IMR-90 (cell line): ENCODE data around the gene CDH13. TPM values are rescaled to one million over a fixed set of nuclear protein-coding genes. Genes with fewer than 3 reads are reported as not detected.

ENCODE experiments used
- ATAC-seq: fragments of 200-7000 bp; cut with Tn5 transposase; 2 replicates; pipeline ENCODE4 v1.9.1; 2020; ENCODE audit warnings: low read depth, mild to moderate bottlenecking, moderate library complexity
- BruUV-seq: library from RNA; stranded (reverse); fragments of 400-500 nt; replicated peaks from 2 replicates; lab custom pipeline; 2021; lab: Mats Ljungman, UMichigan
- CTCF ChIA-PET: fragments of 300-600 bp; formaldehyde crosslinking; extraction: SDS; loops from one replicate; lab custom pipeline; 2021; ENCODE audit warnings: antibody characterized with exemption; lab: Yijun Ruan, JAX
- POLR2A ChIA-PET: fragments of 300-600 bp; sonication (Branson Sonifier 250); formaldehyde crosslinking; loops from one replicate; lab custom pipeline; 2022; ENCODE audit warnings: antibody characterized with exemption; ENCODE audit not compliant: unreplicated experiment; lab: Charles Lee
- DNase-seq: peaks from one replicate; pipeline ENCODE4 v3.0.0; 2013
- H2AFZ ChIP-seq: replicated peaks from 2 replicates; pipeline ENCODE3; 2013; ENCODE audit warnings: low read length, mild to moderate bottlenecking; ENCODE audit not compliant: poor library complexity
- H2AK5ac ChIP-seq: 2 replicates; pipeline ENCODE4 v1.6.1; 2013; ENCODE audit warnings: low read depth, low read length, inconsistent platforms
- H2AK9ac ChIP-seq: replicated peaks from 2 replicates; pipeline ENCODE3; 2013; ENCODE audit warnings: mild to moderate bottlenecking, low read depth, low read length, moderate library complexity; ENCODE audit not compliant: poor library complexity
- H2BK120ac ChIP-seq: 2 replicates; pipeline ENCODE4 v1.6.1; 2013; ENCODE audit warnings: low read depth, low read length, inconsistent platforms
- H2BK15ac ChIP-seq: 3 replicates; pipeline ENCODE4 v1.6.1; 2013; ENCODE audit warnings: low read depth, low read length, inconsistent platforms
- H2BK20ac ChIP-seq: 2 replicates; pipeline ENCODE4 v1.6.1; 2013; ENCODE audit warnings: low read depth, mild to moderate bottlenecking, inconsistent platforms, low read length, moderate library complexity
- H2BK5ac ChIP-seq: 2 replicates; pipeline ENCODE4 v1.6.1; 2013; ENCODE audit warnings: mild to moderate bottlenecking, low read depth, low read length, inconsistent platforms; ENCODE audit not compliant: poor library complexity, severe bottlenecking
- H3K14ac ChIP-seq: replicated peaks from 2 replicates; pipeline ENCODE4 v1.6.1; 2013; ENCODE audit warnings: low read depth, low read length, inconsistent platforms
- H3K18ac ChIP-seq: 2 replicates; pipeline ENCODE4 v1.6.1; 2013; ENCODE audit warnings: low read depth, low read length, control low read depth
- H3K23ac ChIP-seq: 2 replicates; pipeline ENCODE4 v1.6.1; 2013; ENCODE audit warnings: low read depth, low read length, inconsistent platforms
- H3K27ac ChIP-seq: 2 replicates; pipeline ENCODE4 v1.5.1; 2013; ENCODE audit warnings: mild to moderate bottlenecking, control low read depth, low read length; ENCODE audit not compliant: insufficient read depth
- H3K27me3 ChIP-seq: 2 replicates; pipeline ENCODE4 v1.6.1; 2013; ENCODE audit warnings: low read length; ENCODE audit not compliant: control insufficient read depth, insufficient read depth
- H3K36me3 ChIP-seq: 2 replicates; pipeline ENCODE4 v1.6.1; 2013; ENCODE audit warnings: low read length, mixed read lengths; ENCODE audit not compliant: control insufficient read depth, insufficient read depth
- H3K4ac ChIP-seq: 2 replicates; pipeline ENCODE4 v1.6.1; 2013; ENCODE audit warnings: low read depth, low read length, inconsistent platforms
- H3K4me1 ChIP-seq: 2 replicates; pipeline ENCODE4 v1.6.1; 2013; ENCODE audit warnings: low read length, mixed read lengths; ENCODE audit not compliant: control insufficient read depth, insufficient read depth
- H3K4me2 ChIP-seq: 2 replicates; pipeline ENCODE4 v1.6.1; 2013; ENCODE audit warnings: low read depth, mild to moderate bottlenecking, control low read depth, low read length, moderate library complexity
- H3K4me3 ChIP-seq: 2 replicates; pipeline ENCODE4 v1.5.1; 2013; ENCODE audit warnings: low read depth, mild to moderate bottlenecking, control low read depth, low read length, moderate library complexity; ENCODE audit not compliant: insufficient read depth
- H3K56ac ChIP-seq: 2 replicates; pipeline ENCODE4 v1.6.1; 2013; ENCODE audit warnings: low read length, inconsistent platforms; ENCODE audit not compliant: insufficient read depth; ENCODE audit errors: extremely low read depth
- H3K79me1 ChIP-seq, 2 experiments: 2 replicates each; pipeline ENCODE4 v1.6.1; 2013; ENCODE audit warnings: low read length in 2 of 2, inconsistent platforms in 1 of 2, low read depth in 1 of 2
- H3K9ac ChIP-seq: 2 replicates; pipeline ENCODE4 v1.6.1; 2013; ENCODE audit warnings: low read depth, low read length, control low read depth
- H3K9me1 ChIP-seq: 2 replicates; pipeline ENCODE4 v1.6.1; 2013; ENCODE audit warnings: low read length, inconsistent platforms; ENCODE audit not compliant: insufficient read depth
- H3K9me3 ChIP-seq: 2 replicates; pipeline ENCODE4 v1.6.1; 2013; ENCODE audit warnings: low read length; ENCODE audit not compliant: control insufficient read depth, insufficient read depth
- H4K20me1 ChIP-seq: 2 replicates; pipeline ENCODE4 v1.6.1; 2013; ENCODE audit warnings: low read length, inconsistent platforms; ENCODE audit not compliant: insufficient read depth
- H4K5ac ChIP-seq: 2 replicates; pipeline ENCODE4 v1.6.1; 2013; ENCODE audit warnings: mild to moderate bottlenecking, low read depth, low read length, control low read depth
- H4K8ac ChIP-seq, 2 experiments: 2 replicates each; pipeline ENCODE4 v1.6.1; 2013; ENCODE audit warnings: low read depth in 2 of 2, low read length in 2 of 2, control low read depth in 1 of 2, inconsistent platforms in 1 of 2
- H4K91ac ChIP-seq: 2 replicates; pipeline ENCODE4 v1.6.1; 2013; ENCODE audit warnings: low read depth, low read length, inconsistent platforms; ENCODE audit not compliant: insufficient read depth
- BHLHE40 ChIP-seq: fragments of 150-350 bp; IDR thresholded peaks from 2 replicates; pipeline ENCODE4 v1.6.1; 2016; ENCODE audit warnings: mild to moderate bottlenecking, low read depth, low read length
- CEBPB ChIP-seq: IDR thresholded peaks from 2 replicates; pipeline ENCODE4 v1.6.1; 2012; ENCODE audit warnings: low read depth, low read length, improper control_type of control experiment
- CHD1 ChIP-seq: IDR thresholded peaks from 2 replicates; pipeline ENCODE4 v1.6.1; 2012; ENCODE audit warnings: low read depth, low read length, improper control_type of control experiment
- CTCF ChIP-seq: conservative IDR thresholded peaks from 2 replicates; pipeline ENCODE4 v1.5.1; 2012; ENCODE audit warnings: mild to moderate bottlenecking, low read depth, low read length, improper control_type of control experiment
- FOS ChIP-seq: fragments of 150-350 bp; IDR thresholded peaks from 2 replicates; pipeline ENCODE4 v1.6.1; 2016; ENCODE audit warnings: low read depth, low read length
- MAFK ChIP-seq: IDR thresholded peaks from 2 replicates; pipeline ENCODE4 v1.6.1; 2012; ENCODE audit warnings: low read depth, low read length, improper control_type of control experiment
- MAZ ChIP-seq: IDR thresholded peaks from 2 replicates; pipeline ENCODE4 v1.6.1; 2012; ENCODE audit warnings: low read depth, mild to moderate bottlenecking, low read length, improper control_type of control experiment, moderate library complexity, borderline replicate concordance
- MXI1 ChIP-seq: IDR thresholded peaks from 2 replicates; pipeline ENCODE4 v1.6.1; 2012; ENCODE audit warnings: low read depth, mild to moderate bottlenecking, low read length, moderate library complexity, borderline replicate concordance
- NFE2L2 ChIP-seq: fragments of 150-350 bp; IDR thresholded peaks from 2 replicates; pipeline ENCODE4 v1.6.1; 2016; ENCODE audit warnings: low read depth, mild to moderate bottlenecking, low read length
- POLR2A ChIP-seq: IDR thresholded peaks from 2 replicates; pipeline ENCODE4 v1.6.1; 2012; ENCODE audit warnings: mild to moderate bottlenecking, low read depth, low read length
- RAD21 ChIP-seq: IDR thresholded peaks from 2 replicates; pipeline ENCODE4 v1.6.1; 2012; ENCODE audit warnings: low read length, improper control_type of control experiment
- RCOR1 ChIP-seq: IDR thresholded peaks from 2 replicates; pipeline ENCODE4 v1.6.1; 2012; ENCODE audit warnings: mild to moderate bottlenecking, low read length, improper control_type of control experiment; ENCODE audit not compliant: insufficient replicate concordance
- RFX5 ChIP-seq: IDR thresholded peaks from 2 replicates; pipeline ENCODE4 v1.8.0; 2012; ENCODE audit warnings: low read depth, mild to moderate bottlenecking, low read length, moderate library complexity
- SMC3 ChIP-seq: fragments of 150-350 bp; IDR thresholded peaks from 2 replicates; pipeline ENCODE4 v1.6.1; 2016; ENCODE audit warnings: low read depth, mild to moderate bottlenecking, antibody characterized with exemption, low read length, moderate library complexity
- USF2 ChIP-seq: fragments of 150-350 bp; IDR thresholded peaks from 2 replicates; pipeline ENCODE4 v1.6.1; 2017; ENCODE audit warnings: mild to moderate bottlenecking, antibody characterized with exemption, low read length, low read depth
- whole genome bisulfite sequencing, 2 experiments: methylation state at CpG; one replicate each; pipeline versions ENCODE4 v1.1.5 to v1.1.7; 2013; ENCODE audit warnings: missing lambda C conversion rate in 2 of 2; ENCODE audit not compliant: insufficient read length in 1 of 2; ENCODE audit errors: extremely low coverage in 2 of 2; 5-methylcytosine and 5-hydroxymethylcytosine counted together
- dilution Hi-C: fragments of 300-500 bp; cut with HindIII; formaldehyde crosslinking; loops from one replicate; pipeline ENCODE4 v1.14.3; 2018; ENCODE audit warnings: low sequenced_read_pairs; ENCODE audit not compliant: unreplicated experiment
- in situ Hi-C: fragments of 300-500 bp; cut with MboI; formaldehyde crosslinking; loops from 3 replicates; pipeline ENCODE4 v1.14.3; 2019; ENCODE audit warnings: low sequenced_read_pairs, inconsistent platforms, mixed read lengths
- intact Hi-C: fragments of 100-400 bp; cut with micrococcal nuclease; formaldehyde crosslinking; loops from 2 replicates; pipeline ENCODE4 v1.10.0; 2022
- polyA plus RNA-seq, 3 experiments: library from polyadenylated mRNA; depleted of rRNA; stranded (reverse); fragments of >200 nt; gene quantifications; 2 replicates each; pipeline ENCODE4 v1.2.3, GENCODE V29; 2012; ENCODE audit warnings: low replicate concordance in 1 of 3
- total RNA-seq: library from RNA; depleted of rRNA; stranded (reverse); fragments of >200 nt; gene quantifications from 2 replicates; pipeline ENCODE4 v1.2.3, GENCODE V29; 2012
- TF ChIP-seq, protein P1 (sequence below): fragments of 150-350 bp; IDR thresholded peaks from 2 replicates; pipeline ENCODE4 v1.6.1; 2016; ENCODE audit warnings: low read depth, mild to moderate bottlenecking, low read length, moderate library complexity, borderline replicate concordance

The CDH13 gene
- total and polyA plus RNA-seq, 2 of the 4 experiments (the other 2 are of a cell fraction), result 61.6 to 74.7 TPM

- Histone ChIP-seq H3K18ac (no peak overlapping the region), H3K23ac (no peak overlapping the region), H2BK15ac (no peak overlapping the region), H2BK5ac (no peak overlapping the region), H3K14ac (no peak overlapping the region), H3K56ac (no peak overlapping the region), H4K5ac (no peak overlapping the region), H3K79me1 (peaks cover 0 to 8% of the 10 kb centered on the region in 2 experiments; a peak in 2 of 4 replicates), H2BK120ac (no peak overlapping the region), H2BK20ac (no peak overlapping the region), H2AK9ac (no peak overlapping the region), H4K91ac (no peak overlapping the region), H3K4ac (no peak overlapping the region), H2AFZ (no peak overlapping the region), H3K27ac (no peak overlapping the region), H4K8ac (no peak overlapping the region), H3K9me3 (peaks cover 4% of the 10 kb centered on the region), H3K9ac (no peak overlapping the region), H3K36me3 (no peaks in the 10 kb centered on the region), H3K9me1 (no peaks in the 10 kb centered on the region), H3K4me1 (no peaks in the 10 kb centered on the region), H4K20me1 (no peaks in the 10 kb centered on the region), H2AK5ac (no peak overlapping the region), H3K4me2 (no peak overlapping the region), H3K4me3 (no peak overlapping the region), H3K27me3 (no peaks in the 10 kb centered on the region)
- ATAC-seq (no peak), DNase-seq (no peak)
- CTCF ChIA-PET, result no interaction called here
- dilution Hi-C loops, result no loop called here
- in situ Hi-C loops, result no loop called here
- intact Hi-C loops, result no loop called here
- no TSS peak for BruUV-seq
- POLR2A ChIA-PET, result no interaction called here
- TF ChIP-seq CTCF (no peak), CHD1 (no peak), MXI1 (no peak), CEBPB (no peak), MAFK (no peak), POLR2A (no peak), RFX5 (no peak), BHLHE40 (no peak), FOS (no peak), NFE2L2 (no peak), MAZ (no peak), RAD21 (no peak), RCOR1 (no peak), SMC3 (no peak), USF2 (no peak)
- TF ChIP-seq, protein P1, sequence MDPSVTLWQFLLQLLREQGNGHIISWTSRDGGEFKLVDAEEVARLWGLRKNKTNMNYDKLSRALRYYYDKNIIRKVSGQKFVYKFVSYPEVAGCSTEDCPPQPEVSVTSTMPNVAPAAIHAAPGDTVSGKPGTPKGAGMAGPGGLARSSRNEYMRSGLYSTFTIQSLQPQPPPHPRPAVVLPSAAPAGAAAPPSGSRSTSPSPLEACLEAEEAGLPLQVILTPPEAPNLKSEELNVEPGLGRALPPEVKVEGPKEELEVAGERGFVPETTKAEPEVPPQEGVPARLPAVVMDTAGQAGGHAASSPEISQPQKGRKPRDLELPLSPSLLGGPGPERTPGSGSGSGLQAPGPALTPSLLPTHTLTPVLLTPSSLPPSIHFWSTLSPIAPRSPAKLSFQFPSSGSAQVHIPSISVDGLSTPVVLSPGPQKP, result no peak
- WGBS, 2 experiments, result 73% methylated on average over 3 of the region's 9 CpGs; no CpG with 5 or more reads in 1 of the 2 experiments
Measured at GRCh38 chr16:82864332-82865040, 237.7 kb downstream of the CDH13 start.
